ENCODE results near the gene TMEM94.
A peak's percentile ranks its signal among the peaks of the same experiment; 100 is the strongest.
"Not testable (repeated sequence)": the region's sequence is repeated elsewhere in the genome, so short reads cannot be mapped to it uniquely, and the experiment has no call there.

Gene TMEM94

GRCh38 chr17:75477490-75477862, 21.0 kb downstream of the TMEM94 start:
- DNase-seq: not testable (repeated sequence)

DNA sequence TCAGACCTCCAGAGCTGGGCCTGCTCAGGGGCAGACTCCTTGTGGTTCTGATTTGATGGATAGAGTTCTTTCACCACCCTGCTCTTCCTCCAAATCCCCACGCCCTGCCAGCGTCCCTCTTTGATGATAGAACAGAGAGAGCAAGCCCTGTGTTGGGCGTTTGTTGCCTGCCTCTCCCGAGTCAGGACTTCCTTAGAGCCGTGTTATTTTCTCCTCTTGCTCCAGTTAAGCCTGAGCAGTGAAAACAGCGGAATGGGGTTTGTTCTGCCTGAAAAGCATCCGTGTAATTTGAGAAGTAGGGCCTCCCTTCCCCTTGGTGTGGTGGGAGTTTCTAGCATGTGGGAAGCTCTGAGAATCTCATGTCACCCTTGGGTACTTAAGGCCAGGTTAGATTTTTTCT, 22.1 kb downstream of the TMEM94 start:
- DNase-seq: no peak

DNA sequence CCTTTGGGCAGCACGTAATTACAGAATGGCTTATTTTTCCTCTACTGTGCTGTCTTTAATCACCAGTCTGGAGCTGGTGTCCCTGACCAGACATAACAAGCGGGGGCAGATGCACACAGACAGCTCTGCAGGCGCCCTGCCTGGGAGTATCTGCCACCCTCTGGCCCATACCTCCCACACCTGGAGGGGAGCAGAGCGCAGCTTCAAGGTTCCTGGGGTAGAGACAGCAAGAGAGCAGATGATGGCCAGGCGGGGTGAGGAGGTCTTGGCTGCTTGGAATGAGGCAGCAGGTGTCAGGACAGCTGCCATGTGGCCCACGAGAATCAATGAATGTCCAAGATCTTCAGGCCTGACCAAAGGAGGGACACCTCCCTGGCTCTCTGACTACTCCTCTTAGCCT, 23.8 kb downstream of the TMEM94 start:
- DNase-seq: no peak

- no peak for DNase-seq
Measured at GRCh38 chr17:75481194-75482068, 25.0 kb downstream of the TMEM94 start.

DNA sequence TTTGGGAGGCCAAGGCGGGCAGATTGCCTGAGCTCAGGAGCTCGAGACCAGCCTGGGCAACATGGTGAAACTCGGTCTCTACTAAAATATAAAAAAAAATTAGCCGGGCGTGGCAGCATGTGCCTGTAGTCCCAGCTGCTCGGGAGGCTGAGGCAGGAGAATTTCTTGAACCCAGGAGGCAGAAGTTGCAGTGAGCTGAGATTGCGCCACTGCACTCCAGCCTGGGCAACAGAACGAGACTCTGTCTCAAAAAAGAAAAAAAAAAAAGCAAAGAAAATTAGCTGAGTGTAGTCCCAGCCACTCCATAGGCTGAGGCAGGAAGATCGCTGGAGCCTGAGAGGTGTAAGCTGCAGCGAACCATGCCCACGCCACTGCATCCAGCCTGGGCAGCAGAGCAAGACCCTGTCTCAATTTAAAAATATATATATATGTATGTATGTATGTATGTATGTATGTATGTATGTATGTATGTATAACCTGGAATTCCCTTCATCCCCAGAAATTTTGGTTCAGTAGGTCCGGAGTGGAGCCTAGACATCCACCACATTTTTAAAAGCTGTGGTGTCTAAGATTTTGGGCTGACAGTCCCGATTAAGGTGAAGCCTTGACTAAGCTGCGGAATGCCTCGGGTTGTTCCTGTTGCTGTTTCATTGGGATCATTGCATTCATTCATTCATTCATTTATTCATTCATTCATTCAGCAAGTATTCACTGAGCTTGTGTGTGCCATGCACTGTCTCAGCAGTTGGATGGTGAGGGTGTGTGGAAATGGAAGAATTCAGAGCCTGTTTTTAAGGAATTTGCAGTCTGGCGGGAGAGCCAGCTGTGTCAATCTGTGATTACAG, 25.9 kb downstream of the TMEM94 start:
- no peak for DNase-seq

DNA sequence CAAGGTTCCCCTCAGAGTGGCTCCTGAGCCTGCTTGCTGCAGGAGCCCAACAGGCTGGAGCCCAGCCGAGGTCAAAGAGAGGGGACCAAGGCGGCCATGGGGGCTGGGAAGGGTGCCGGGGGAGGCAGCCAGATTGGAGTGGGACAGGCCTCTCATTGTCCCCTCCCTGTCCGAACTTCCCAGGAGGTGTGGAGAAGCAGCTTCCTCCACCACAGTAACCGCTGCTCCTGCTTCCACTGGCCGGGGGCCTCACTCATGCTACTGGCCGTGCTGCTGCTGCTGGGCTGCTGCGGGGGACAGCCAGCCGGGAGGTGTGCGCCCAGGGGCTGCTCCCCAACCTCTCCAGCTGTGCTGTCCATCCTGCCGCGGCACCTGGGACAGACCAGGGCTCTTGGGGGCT, 29.3 kb downstream of the TMEM94 start:
- no peak for DNase-seq

DNA sequence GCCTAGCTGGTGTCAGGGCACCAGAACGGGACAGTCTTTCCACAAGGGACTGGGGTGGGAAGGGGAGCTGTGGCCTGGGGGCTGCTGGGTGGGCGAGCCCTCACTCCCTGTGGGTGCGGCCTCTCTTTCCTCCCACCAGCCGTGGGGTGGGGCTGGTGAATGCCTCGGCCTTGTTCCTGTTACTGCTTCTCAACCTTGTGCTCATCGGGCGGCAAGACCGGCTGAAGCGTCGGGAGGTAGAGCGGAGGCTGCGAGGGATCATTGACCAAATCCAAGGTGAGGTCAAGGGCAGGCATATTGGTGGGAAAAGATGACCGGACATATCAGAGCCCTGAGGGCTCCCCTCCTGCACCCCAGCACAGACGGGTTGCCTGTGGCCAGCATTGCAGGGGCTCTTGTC, 29.7 kb downstream of the TMEM94 start:
- no peak for DNase-seq

DNA sequence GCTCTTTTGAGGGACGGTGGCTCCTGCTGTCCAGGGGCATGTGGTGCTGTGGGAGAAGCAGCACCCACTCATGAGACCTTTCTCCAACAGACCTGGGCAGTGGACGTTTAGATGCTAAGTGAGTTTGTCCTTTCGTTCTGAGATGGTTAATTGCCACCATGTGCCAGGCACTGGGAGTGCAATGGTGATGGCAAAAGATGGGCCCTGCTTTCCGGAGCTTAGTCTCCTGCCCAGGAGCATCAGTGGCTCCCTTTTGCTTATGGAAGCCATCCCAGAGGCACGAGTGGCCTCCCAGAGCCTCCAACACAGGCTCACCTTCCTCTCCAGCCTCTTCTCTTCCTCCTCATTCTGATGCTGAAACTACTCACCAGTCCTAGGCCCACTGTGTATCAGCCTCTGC, 30.5 kb downstream of the TMEM94 start:
- no peak for DNase-seq

DNA sequence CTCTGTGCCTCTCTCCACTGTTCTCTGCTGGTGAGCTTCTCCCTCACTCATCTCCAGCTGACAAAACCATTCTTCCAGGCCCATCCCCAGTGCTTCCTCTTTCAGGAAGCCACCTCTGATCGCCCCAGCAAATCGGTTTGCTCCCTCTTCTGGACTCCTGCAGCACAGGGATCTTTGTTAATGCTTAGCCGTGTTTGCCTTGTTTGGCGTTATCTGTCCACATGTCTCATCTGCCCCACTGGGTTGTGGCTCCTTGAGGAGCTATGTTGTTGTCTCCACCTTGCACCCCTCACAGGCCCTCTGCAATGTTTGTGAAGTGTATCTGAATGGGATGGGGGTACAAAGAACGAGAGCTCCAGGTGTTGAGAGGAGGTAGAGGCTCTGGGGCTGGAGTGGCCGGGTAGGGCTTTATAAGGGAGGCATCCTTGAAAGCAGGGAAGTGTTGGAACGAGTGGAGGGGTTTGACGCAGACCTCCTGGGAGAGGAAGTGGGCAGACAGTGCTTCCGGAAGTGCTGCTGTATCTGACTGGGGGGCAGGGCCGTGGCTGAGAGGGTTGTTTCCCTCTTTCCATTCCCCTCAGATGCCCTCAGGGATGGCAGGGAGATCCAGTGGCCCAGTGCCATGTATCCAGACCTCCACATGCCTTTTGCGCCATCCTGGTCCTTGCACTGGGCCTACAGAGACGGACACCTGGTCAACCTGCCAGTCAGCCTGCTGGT, 31.1 kb downstream of the TMEM94 start:
- DNase-seq: peak; percentile 83

- DNase-seq: no peak
Measured at GRCh38 chr17:75488693-75489510, 32.5 kb downstream of the TMEM94 start.

GRCh38 chr17:75489511-75489955, 33.1 kb downstream of the TMEM94 start:
- DNase-seq: no peak

- no peak for DNase-seq
Measured at GRCh38 chr17:75490173-75490743, 33.8 kb downstream of the TMEM94 start.

DNA sequence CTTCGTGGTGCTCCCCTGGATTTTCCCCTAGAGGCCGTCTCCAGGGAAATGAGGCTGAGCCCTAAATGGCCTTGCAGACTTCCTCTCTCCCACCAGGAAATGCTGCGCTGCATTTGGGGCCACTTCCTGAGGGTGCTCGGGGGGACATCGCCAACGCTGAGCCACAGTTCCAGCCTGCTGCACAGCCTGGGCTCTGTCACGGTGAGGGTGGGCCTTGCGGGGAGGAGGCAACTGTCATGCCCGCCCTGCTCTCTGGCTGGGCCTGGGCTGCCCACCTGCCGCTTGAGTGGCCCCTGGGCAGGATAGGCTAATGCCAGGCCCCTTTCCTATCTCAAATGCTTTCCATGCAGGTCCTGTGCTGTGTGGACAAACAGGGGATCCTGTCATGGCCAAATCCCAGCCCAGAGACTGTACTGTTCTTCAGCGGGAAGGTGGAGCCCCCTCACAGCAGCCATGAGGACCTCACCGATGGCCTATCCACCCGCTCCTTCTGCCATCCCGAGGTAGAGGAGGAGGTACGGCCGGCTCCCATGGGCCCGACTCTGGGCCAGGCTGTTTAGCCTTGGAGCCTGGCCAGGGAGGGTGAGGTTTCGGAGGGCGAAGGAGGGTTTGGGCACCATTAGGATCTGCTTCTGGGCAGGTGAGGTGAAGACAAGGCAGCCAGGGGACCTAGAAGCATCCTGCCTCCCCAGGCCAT, 34.7 kb downstream of the TMEM94 start:
- DNase-seq: no peak

DNA sequence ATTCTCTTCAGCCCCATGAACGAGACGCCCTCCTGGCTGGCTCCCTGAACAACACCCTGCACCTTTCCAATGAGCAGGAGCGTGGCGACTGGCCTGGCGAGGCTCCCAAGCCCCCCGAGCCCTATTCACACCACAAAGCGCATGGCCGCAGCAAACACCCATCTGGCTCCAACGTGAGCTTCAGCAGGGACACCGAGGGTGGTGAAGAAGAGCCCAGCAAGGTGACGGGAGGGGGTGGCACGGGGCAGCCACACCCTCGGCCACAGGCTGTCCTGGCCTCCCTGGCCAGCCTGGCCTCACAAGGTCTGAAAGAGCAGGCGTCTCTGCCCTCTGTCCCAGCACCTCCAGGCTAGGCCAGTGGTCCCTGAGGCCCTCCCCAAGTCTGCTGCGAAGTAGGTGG, 35.2 kb downstream of the TMEM94 start:
- no peak for DNase-seq

GRCh38 chr17:75492555-75493168, 36.2 kb downstream of the TMEM94 start:
- DNase-seq: no peak

DNA sequence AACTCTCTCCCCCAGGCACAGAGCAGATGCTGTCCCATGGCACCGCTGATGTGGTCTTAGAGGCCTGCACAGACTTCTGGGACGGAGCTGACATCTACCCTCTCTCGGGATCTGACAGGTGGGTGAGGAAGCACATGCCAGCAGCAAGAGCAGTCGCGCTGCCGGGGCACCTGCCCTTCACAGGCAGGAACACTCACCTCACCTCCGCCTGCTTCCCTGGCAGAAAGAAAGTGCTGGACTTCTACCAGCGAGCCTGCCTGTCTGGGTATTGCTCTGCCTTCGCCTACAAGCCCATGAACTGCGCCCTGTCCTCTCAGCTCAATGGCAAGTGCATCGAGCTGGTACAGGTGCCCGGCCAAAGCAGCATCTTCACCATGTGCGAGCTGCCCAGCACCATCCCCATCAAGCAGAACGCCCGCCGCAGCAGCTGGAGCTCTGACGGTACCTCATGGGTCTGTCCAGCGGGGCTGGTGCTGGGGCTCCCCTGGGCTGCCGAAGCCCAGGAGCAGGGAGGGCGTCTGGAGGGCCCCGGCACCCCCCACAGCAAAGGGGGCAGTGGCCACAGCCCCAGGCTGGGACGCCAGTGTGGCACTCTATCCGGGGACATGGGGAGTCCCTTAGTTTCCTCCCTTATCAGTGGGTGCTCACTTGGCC, 37.2 kb downstream of the TMEM94 start:
- DNase-seq: no peak

GRCh38 chr17:75494326-75494877, 38.0 kb downstream of the TMEM94 start:
- DNase-seq: no peak

GRCh38 chr17:75496005-75496404, 39.6 kb downstream of the TMEM94 start:
- no peak for DNase-seq

GRCh38 chr17:75498039-75498725, 41.7 kb downstream of the TMEM94 start:
- no peak for DNase-seq

All from MV-4-11 (cell line).